Fibroblast of mammary gland (primary cell): ENCODE results near the gene FNBP1.

Source experiments
- DNase-seq: peaks from one replicate; pipeline ENCODE4 v3.0.0-alpha.2; 2010; ENCODE audit warnings: low read depth
- H3K4me3 ChIP-seq: 2 replicates; pipeline ENCODE4 v1.5.1; 2011; ENCODE audit warnings: low read depth, mild to moderate bottlenecking, low read length, moderate library complexity; ENCODE audit not compliant: control insufficient read depth
- TF ChIP-seq, protein P1 (sequence below): conservative IDR thresholded peaks from 2 replicates; pipeline ENCODE4 v1.5.1; 2011; ENCODE audit warnings: low read depth, low read length, inconsistent platforms; ENCODE audit not compliant: control insufficient read depth, insufficient read depth

FNBP1 gene

DNA sequence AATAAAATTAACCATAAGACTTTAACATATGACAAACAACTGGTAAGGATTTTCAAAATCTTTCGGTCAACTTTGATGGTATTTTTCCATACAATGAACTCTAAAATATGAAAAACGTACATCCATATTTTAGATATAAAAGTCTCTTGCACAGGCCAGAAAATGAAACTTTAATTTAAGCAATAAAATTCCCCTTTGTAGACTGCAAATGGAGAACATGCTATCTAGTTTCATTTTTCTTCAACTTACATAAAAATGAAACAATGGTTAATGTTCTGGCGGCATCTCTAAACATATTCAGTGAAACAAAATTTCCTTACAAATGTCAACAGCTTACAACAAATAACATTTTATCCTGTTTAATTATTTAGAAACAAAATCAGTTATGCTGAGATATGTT is 123.7 kb downstream of the FNBP1 start:
- H3K4me3 ChIP-seq, result no peak overlapping the region
- no peak for DNase-seq
- TF ChIP-seq, protein P1, sequence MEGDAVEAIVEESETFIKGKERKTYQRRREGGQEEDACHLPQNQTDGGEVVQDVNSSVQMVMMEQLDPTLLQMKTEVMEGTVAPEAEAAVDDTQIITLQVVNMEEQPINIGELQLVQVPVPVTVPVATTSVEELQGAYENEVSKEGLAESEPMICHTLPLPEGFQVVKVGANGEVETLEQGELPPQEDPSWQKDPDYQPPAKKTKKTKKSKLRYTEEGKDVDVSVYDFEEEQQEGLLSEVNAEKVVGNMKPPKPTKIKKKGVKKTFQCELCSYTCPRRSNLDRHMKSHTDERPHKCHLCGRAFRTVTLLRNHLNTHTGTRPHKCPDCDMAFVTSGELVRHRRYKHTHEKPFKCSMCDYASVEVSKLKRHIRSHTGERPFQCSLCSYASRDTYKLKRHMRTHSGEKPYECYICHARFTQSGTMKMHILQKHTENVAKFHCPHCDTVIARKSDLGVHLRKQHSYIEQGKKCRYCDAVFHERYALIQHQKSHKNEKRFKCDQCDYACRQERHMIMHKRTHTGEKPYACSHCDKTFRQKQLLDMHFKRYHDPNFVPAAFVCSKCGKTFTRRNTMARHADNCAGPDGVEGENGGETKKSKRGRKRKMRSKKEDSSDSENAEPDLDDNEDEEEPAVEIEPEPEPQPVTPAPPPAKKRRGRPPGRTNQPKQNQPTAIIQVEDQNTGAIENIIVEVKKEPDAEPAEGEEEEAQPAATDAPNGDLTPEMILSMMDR, result no peak

DNA sequence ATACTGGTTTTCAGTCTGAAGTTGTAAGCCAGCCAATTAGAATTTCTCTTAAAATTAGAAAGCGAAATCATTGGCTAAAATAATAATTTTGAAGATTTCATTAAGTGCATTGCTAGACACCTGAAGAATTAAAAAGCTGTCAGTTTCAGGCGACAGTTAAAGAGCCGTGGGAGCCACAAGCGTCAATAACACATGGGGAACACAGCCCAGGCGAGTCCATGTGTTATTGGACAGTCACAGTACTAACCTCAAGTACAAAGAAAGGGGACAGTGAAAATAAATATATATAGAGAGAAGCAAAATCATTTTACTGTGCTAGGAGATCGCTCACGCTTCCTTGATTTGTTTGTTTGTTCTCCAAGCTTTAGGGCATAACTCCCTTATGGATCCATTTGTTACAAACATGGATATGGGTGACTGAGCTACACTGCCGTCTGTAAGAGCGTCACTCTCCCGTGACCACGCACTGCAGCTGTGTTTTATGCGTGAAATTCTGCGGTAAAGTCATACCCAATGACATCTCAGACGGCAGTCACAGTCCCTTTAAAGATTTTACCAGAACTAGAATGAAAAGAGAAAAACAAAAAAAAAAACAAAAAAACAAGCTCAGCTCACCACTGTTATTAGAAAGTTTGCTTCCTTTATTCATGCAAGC is 124.6 kb downstream of the FNBP1 start:
- DNase-seq, result no peak
- TF ChIP-seq, protein P1, result no peak
- no peak overlapping the region for H3K4me3 ChIP-seq

DNA sequence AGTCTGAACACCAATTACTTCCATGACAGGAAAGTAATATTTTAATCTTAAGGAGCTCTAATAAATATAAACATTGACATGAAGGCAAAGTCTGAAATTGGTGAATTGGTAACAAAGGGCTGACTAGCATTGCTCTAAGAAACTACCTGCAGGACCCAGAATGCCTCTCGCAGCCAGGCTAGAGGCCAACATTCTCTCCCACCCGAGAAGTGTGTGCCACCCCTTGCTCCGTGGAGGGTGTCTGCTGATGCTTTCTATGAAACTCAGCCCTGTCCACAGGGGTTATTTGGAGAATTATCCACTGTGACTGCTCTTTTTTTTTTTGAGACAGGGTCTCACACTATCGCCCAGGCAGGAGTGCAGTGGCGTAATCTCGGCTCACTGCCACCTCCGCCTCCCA is 126.3 kb downstream of the FNBP1 start:
- H3K4me3 ChIP-seq, result no peak overlapping the region
- no peak for DNase-seq
- TF ChIP-seq, protein P1, result no peak

DNA sequence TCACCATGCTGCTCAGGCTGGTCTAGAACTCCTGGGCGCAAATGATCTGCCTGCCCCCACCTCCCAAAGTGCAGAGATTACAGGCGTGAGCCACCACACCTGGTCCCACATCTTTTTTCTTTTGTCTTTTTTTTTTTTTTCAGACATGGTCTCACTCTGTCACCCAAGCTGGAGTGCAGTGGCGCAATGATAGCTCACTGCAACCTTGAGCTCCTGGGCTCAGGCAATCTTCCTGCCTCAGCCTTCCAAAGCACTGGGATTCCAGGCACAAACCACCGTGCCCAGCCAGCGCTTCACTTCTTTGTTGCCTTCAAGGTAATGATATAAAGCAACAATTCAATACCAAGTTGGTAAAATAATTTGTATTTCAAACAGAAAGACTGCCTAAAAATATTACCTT is 128.9 kb downstream of the FNBP1 start:
- no peak overlapping the region for H3K4me3 ChIP-seq
- DNase-seq, result no peak
- TF ChIP-seq, protein P1, result no peak

DNA sequence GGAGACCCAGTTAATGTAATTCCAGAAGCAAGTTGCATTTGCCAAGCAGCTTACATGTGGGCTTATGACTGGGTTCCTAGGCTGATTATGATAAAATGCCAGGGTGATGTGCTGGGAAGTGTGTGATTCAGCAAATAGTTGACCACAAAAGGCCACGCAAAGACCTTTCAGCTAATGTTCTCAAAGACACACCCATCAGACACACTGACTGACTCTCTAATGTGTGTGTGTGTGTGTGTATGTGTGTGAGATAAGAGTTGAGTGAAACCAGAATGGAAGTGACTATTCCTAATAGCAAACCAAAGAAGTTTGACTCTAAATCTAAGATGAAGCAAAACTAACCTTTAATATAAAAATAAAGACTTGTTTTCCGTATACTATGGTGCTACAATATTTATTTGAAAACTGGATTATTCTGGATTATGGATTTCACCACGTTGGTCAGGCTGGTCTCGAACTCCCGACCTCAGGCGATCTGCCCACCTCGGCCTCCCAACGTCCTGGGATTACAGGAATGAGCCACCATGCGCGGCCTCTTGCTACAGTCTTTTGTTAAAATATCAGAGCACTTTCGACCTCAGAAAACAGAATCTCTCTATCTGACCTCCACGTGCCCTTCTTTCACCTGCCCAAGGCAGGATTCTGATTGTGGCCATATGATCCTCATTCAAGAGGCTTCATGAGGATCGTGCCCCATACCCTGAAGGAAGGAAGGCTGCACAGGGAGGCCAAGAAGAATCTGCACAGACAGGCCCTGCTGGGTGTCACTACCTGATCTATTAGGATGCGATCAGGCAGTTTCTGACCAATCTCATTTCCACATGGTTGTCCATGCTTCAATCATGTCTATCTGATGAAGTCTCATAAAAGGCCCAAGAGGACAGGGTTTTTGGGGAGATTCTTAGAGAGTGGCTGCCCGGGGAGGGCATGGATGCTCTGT is 132.1 kb downstream of the FNBP1 start:
- TF ChIP-seq, protein P1, result no peak
- DNase-seq, result peak; percentile 100

DNA sequence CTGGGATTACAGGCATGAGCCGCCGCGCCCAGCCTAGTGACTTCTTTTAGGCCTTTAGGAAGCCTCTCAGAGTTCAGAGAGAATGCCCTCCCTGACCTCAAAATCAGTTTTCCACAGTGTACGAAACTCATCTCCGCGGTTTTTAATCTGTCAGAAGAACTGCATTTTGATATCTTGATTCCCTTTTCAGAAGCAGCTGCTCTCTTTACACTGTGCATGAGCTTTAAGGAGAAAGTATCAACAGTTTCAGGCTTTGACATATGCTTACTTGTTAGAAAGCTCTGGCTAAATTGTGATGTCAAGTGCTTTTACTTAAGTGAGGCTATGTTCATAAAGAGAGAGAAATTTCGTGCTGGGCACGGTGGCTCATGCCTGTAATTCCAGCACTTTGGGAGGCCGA is 133.1 kb downstream of the FNBP1 start:
- no peak overlapping the region for H3K4me3 ChIP-seq
- no peak for DNase-seq
- TF ChIP-seq, protein P1, result no peak

More for the DNA sequence above, 132.1 kb downstream of the FNBP1 start:
- no peak overlapping the region for H3K4me3 ChIP-seq
